ENCODE data around the gene RABGAP1L.
"Not testable (repeated sequence)": the region's sequence is repeated elsewhere in the genome, so short reads cannot be mapped to it uniquely, and the experiment has no call there.

The RABGAP1L gene

DNA sequence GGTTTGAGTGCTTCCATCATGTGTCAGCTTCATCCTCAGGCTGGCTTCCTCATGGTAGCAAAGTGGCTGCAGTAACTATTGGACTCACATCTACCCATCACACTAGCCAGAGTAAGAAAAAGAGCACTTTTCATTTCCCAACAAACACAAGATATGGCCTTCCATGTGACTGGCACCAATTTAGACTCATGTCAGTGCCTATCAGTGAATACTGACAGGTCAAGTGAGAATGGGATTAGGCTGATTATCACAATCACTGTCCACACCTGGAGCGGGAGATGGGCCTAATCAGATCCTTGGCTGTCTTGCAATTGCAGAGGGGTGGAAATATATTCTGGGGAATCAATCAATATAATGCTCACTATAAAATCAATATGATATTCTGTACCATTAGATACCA, 2.9 kb upstream of the RABGAP1L start:
- no peak for DNase-seq

DNA sequence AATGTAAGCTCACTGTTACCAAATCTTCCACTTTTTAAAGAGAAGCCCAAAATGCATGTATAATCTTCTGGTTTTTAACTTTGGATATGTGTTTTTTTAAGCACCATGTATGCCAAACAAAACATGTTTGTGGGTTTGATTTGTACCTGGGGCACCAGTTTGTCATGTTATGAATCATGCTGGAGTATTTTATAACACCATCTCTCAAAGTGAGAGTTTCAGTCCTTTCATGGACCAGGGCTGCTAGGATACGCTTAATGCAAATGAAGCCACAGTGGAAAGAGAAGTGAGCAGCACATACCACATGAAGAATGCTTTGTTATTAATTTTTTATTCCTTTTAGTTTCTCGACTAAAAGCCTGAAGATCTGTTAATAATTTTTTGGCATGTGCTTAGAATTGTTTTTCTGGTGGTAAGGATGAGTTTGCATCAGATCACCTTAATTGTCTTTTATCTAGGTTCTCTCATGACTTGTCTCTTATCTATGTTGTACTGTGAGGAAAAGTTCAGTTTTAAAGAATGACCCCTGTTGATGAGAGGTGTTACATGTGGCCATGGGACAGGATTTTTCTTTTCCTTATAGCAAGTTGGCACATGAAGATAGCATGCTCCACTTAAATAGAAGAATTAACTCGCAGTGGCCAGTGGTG, 2.0 kb upstream of the RABGAP1L start:
- DNase-seq = no peak

GRCh38 chr1:174158767-174159251, 511 bp upstream of the RABGAP1L start:
- DNase-seq = no peak

DNA sequence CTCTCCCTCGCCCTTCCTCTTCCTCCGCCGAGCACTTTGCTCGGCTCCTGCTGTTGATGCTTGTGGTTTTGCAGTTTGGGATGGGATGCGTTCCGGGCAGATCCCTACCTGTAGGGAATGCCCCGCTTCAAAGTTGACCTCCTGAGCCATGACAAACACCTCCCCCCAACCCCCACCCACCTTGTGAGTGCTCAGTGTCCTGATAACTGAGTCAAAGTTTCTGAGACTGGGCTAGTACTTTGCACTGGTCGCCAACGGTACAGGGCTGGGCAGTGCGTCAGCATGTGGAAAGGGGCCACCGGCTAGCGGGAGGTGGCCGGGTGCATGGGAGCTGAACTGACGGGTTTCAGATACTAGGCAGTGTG, 771 bp downstream of the RABGAP1L start:
- peak; percentile 36 for DNase-seq

- no peak for DNase-seq
Observed at GRCh38 chr1:174160603-174161002, 1.3 kb downstream of the RABGAP1L start.

DNA sequence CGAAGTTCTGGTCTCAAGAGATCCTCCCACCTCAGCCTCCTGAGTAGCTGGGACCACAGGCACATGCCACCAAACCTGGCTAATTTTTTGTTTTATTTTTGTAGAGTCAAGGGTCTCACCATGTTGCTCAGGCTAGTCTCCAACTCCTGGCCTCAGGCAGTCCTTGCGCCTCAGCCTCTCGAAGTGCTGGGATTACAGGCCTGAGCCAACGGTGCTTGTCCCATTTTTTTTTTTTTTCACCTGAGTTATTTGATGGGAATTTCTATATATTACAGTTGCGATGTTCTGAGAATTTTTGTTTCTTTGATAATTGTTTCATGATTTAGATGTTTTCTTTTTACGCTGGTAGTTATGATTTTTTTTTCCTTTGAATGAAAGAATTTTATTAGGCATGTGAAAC, 2.5 kb downstream of the RABGAP1L start:
- no peak for DNase-seq

DNA sequence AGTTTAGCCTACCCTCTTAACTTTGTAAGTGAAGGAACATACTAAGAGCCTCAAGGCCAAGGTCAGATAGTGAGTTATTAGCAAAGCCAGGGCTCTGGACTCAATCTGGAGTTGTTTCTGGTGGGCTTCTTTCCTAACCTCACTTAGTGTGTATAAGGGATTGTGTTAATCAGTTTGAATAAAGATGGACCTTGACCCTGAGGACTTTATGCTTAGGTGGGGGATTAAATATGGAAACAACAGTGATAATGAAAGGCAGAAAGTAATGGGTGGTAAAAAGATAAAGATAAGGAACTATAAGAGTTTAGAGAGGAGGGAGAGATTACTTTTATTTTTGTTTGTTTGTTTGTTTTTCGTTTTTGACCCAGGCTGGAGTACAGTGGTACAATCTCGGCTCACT, 5.5 kb downstream of the RABGAP1L start:
- DNase-seq = no peak

GRCh38 chr1:174165471-174166137, 6.3 kb downstream of the RABGAP1L start:
- no peak for DNase-seq

DNA sequence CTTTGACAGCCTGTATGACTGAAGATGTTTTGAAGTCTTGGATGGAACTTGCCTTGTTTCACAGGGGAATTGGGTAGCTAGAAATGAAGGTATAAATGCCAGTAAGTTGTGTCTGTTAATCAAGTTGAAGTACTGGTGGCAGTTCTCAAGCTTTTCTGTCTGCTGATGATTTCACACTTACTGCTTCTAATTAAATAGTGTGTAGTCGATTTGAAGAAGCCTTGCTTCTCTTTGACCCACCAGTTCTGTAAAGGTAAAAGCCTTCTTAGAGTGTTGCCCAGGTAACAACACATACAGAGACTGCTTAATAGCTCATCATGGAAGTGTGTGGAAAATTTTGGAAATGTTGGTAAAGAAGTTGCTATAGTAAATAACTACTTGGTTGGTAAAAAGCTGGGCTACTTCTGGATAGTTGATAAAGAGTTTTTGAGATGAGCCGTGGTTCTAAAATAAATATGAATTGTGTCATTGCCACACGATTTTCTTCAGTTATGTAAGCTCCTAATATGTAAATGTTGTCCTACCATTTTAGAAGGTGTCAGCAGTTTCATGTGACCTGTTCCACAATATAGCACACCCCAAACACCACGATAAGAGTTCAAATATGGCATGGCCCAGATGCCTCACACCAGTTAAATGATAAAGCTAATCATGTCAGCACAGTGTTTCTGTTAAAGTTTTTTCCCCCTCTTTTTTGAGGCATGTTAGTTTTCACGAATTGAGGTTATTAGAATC, 7.4 kb downstream of the RABGAP1L start:
- DNase-seq = no peak

- DNase-seq = no peak
Observed at GRCh38 chr1:174167265-174167803, 8.0 kb downstream of the RABGAP1L start.

DNA sequence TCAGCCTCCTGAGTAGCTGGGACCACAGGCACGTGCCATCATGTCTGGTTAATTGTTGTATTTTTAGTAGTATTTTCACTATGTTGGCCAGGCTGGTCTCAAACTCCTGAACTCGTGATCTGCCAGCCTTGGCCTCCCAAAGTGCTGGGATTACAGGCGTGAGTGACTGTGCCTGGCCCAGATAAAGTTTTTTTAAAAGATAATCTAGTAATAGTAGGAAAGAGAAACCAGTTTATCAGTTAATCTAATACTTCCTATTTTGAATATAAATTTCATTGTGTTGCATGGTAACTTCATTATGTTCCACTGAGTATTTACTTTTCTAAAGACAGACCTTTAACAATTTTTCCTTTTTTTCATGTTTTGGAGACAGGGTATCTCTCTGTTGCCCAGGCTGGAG, 10.0 kb downstream of the RABGAP1L start:
- no peak for DNase-seq

DNA sequence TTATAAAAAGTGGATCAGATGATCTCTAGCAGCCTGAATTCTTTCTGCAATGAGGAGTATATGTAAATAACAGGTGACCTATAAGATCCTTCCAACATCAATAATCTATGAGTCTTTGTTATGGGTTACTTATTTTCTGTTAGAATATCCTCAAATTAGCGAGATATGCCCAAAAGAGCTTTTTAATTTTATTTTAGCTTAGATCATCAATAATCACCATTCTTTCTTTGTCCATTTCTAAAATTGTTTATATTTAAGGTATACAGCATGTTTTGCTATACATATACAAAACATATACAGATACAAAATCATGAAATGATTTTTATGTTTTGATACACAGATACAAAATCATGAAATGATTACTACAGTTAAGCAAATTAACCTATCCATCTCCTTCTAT, 11.8 kb downstream of the RABGAP1L start:
- no peak for DNase-seq

GRCh38 chr1:174174461-174175329, 15.4 kb downstream of the RABGAP1L start:
- no peak for DNase-seq

DNA sequence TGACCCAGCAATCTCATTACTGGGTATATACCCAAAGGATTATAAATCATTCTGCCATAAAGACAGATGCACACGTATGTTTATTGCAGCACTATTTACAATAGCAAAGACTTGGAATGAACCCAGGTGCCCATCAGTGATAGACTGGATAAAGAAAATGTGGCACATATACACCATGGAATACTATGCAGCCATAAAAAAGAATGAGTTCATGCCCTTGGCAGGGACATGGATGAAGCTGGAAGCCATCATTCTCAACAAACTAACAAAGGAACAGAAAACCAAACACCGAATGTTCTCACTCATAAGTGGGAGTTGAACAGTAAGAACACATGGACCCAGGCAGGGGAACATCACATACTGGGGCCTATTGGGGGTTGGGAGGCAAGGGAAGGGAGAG, 19.1 kb downstream of the RABGAP1L start:
- DNase-seq = not testable (repeated sequence)

DNA sequence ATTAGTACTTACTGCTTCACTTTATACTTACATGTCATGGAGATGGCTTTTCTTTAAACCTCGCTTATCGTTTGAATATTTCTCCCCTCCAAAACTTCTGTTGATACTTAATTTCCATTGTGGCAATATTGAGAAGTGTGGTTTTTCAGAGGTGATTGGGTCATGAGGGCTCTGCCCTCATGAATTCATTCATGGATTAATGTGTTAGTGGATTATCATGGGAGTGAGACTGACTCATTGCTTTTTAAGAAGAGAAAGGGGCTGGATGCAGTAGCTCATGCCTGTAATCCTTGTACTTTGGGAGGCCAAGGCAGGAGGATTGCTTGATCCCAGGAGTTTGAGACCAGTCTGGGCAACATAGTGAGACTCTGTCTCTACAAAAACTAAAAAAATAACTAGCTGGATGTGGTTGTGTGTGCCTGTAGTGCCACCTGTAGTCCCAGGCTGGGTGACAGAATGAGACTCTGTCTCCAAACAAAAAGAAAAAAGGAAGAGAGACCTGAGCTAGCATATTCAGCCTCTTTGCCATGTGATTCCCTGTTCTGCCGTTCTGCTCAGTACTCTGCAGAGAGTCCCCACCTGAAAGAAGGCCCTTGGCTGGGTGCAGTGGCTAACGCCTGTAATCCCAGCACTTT, 30.2 kb downstream of the RABGAP1L start:
- no peak for DNase-seq

DNA sequence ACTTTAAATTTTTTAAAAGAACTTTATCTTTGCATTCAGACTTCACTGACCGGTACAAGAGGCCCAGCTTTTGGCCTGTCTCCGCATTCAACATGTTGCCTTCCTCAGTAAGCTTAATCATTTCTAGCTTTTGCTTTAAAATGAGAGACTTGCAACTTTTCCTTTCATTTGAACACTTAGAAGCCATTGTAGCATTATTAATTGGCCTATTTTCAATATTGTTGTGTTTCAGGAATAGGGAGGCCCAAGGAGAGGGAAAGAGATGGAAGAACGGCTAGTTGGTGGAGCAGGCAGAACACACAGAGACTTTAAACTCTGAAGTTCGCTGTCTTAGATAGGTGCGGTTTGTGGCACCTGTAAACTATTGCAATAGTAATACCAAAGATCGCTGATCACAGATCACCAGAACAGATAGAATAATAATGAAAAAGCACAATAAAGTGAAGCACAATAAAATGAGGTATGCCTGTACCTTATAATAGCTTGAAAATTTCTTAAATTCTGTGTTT, 31.4 kb downstream of the RABGAP1L start:
- no peak for DNase-seq

DNA sequence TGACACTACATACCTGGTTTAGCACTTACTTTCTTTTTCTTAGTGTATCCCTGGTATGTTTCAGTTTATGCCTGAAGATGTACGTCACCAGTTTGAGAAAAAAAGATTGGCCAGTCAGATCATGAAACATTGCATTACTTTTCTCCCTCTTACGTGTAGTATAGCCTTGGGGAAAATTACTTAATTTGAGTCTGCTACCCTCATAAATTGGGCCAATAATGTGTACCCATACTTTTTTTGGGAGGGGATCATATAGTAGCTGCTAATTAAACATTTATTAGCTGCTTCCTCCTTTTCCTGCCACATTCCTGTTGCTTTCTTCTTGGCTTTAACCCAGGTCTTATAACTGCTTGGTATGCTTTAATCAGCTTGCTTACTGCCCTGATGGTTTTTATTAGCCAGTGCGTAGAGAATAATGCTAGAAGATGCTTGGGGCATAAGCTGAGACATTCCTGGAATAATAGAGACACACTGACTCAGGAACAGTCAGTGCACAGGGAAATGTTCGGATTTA, 32.1 kb downstream of the RABGAP1L start:
- DNase-seq = no peak

- no peak for DNase-seq
Observed at GRCh38 chr1:174194461-174194860, 35.1 kb downstream of the RABGAP1L start.

DNA sequence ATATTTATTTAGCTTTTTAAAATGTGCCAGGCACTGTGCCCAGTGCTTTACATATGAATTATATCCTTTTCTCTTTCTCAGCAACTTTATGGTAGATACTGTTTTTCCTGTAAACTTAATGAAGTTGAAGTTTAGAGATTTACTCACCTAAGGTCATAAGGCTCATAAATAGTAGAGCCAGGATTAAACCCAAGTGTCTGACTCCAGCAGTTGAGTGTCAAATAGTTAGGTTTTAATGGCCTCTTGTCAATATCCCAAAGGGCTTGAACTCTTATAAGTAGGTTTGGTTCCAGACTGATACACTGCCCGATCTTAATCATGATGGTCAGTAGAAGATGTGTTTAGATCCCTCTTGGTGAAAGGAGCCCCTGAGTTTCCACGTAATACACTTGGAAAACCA, 37.8 kb downstream of the RABGAP1L start:
- no peak for DNase-seq

DNA sequence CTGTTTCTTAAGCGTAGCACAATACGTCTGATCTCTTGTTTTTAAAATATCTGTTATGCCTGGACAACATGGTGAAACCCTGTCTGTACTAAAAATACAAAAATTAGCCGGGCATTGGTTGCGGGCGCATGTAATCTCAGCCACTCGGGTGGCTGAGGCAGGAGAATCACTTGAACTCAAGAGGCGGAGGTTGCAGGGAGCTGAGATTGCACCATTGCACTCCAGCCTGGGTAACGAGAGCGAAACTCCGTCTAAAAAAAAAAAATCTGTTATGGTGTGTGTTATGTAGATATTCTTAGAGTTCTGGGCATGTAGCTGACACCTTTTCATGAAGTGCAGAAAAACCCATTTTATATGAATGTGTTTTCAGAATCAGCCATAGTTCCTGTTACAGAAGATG, 38.2 kb downstream of the RABGAP1L start:
- no peak for DNase-seq

- no peak for DNase-seq
Observed at GRCh38 chr1:174198202-174198601, 38.9 kb downstream of the RABGAP1L start.

DNA sequence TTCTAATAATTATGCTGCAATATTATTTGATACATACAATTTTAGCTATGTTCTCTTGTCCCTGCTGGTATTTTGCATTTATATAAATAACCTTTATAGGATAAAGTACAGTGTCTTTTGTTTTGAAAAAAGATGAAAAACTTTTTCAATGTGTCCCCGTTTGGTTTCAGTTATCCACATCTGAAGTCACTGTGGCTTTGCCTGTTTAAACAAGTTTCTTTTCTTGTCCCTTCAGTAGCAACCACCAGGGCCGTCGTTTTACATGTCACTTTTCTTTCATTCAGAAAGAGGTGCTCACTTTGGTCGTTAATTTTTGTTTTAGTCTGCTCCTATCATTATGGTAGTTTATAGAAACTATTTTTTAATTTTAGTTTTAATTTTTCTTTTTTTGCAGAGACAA, 41.4 kb downstream of the RABGAP1L start:
- no peak for DNase-seq
